ENCODE measurements around the gene HNF4A. TPM values are rescaled to one million over a fixed set of nuclear protein-coding genes. Genes with fewer than 3 reads are reported as not detected.

The HNF4A gene
- total and polyA plus RNA-seq, 2 donors (not counting 1 experiment from before 2014, with no cell fraction given): not detected

DNA sequence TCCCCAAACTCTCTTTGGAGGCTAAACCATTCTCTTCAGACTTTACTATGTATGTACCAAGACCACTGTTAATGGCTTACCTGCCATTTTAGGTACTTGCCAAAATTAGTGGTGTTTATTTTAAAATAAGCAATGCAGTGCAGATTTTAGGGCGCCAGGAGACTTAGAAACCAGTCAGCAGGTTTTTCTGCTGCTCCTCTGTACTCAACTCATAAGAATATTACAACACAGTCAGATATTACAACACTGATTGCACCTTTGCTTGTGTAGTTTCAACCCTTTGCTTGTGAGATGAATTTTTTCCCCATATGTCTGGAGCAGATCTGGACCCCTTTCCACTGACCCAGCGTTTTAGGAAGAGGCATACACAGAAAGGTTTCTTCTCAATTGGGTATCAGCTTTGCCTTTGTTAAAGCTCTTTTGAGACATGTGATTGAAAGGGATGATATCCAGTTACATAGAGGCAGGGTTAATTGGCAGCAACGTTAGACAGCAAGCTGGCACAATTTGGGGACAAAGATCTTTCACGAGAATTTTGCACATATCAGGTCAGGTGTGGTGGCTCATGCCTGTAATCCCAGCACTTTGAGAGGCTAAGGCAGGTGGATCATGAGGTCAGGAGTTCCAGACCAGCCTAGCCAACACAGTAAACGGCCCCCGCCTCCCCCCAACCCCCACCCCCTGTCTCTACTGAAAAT is 126.4 kb downstream of the HNF4A start:
- H4K20me1 ChIP-seq (ENCODE audit: control insufficient read depth, insufficient read depth, low read length, poor library complexity, severe bottlenecking): no peaks in the 10 kb centered on the region
- CTCF ChIA-PET: no interaction called here
- no peak overlapping the region for H3K4me2 ChIP-seq (replicated peaks; ENCODE audit: low read depth, low read length, poor library complexity, severe bottlenecking)
- no peaks in the 10 kb centered on the region for H3K27me3 ChIP-seq (replicated peaks in 1 of 4; ENCODE audit: control extremely low read depth in 1 of 4, control insufficient read depth in 3 of 4, insufficient read depth in 4 of 4, low read length in 3 of 4)
- Mint-ChIP-seq H3K9me3 (ENCODE audit: insufficient read depth) (no peaks in the 10 kb centered on the region), H3K27me3 (no peaks in the 10 kb centered on the region), H3K4me3 (no peak overlapping the region), H3K27ac (no peak overlapping the region), H3K4me1 (peaks cover 30% of the 10 kb centered on the region)
- peaks cover 15% of the 10 kb centered on the region for H3K79me2 ChIP-seq (ENCODE audit: control insufficient read depth, insufficient read depth, low read length)
- 81% methylated on average over 2 of the region's 6 CpGs for WGBS (ENCODE audit: insufficient coverage)
- POLR2A ChIA-PET: interaction anchor here (0.6 kb wide), 1 partner anchor 127 kb away, joined by 4 read pairs; no protein-coding TSS in a partner anchor
- H2AFZ ChIP-seq (ENCODE audit: insufficient read depth, low read depth, low read length, poor library complexity, severe bottlenecking): no peak overlapping the region
- no peak overlapping the region for H3K9ac ChIP-seq (ENCODE audit: low read length)
- no peak for ATAC-seq (ENCODE audit: low read depth)
- TF ChIP-seq, protein P1, sequence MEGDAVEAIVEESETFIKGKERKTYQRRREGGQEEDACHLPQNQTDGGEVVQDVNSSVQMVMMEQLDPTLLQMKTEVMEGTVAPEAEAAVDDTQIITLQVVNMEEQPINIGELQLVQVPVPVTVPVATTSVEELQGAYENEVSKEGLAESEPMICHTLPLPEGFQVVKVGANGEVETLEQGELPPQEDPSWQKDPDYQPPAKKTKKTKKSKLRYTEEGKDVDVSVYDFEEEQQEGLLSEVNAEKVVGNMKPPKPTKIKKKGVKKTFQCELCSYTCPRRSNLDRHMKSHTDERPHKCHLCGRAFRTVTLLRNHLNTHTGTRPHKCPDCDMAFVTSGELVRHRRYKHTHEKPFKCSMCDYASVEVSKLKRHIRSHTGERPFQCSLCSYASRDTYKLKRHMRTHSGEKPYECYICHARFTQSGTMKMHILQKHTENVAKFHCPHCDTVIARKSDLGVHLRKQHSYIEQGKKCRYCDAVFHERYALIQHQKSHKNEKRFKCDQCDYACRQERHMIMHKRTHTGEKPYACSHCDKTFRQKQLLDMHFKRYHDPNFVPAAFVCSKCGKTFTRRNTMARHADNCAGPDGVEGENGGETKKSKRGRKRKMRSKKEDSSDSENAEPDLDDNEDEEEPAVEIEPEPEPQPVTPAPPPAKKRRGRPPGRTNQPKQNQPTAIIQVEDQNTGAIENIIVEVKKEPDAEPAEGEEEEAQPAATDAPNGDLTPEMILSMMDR (IDR thresholded peaks at IDR 0.05): no peak
- TF ChIP-seq EZH2 (IDR thresholded peaks at IDR 0.05; ENCODE audit: borderline replicate concordance, insufficient read depth, low read depth, low read length, poor library complexity, severe bottlenecking): no peak
- H3K4me1 ChIP-seq (ENCODE audit: control insufficient read depth in 2 of 2, insufficient read depth in 2 of 2, low read length in 2 of 2): peaks cover 10 to 18% of the 10 kb centered on the region in 2 donors
- peaks cover 2 to 41% of the 10 kb centered on the region in 2 experiments for H3K36me3 ChIP-seq (replicated peaks in 1 of 2; ENCODE audit: control extremely low read depth in 1 of 2, control insufficient read depth in 1 of 2, extremely low read depth in 1 of 2, insufficient read depth in 2 of 2, low read length in 1 of 2)
- no peak for DNase-seq
- H3K27ac ChIP-seq (ENCODE audit: low read length in 2 of 2): no peak overlapping the region
- H3K4me3 ChIP-seq (ENCODE audit: control extremely low read depth in 1 of 5, extremely low read depth in 1 of 5, insufficient read depth in 1 of 5, low read depth in 2 of 5, low read length in 4 of 5): no peak overlapping the region
- intact Hi-C loops (cut with micrococcal nuclease): no loop called here
- H3K9me3 ChIP-seq (ENCODE audit: control extremely low read depth in 1 of 3, control insufficient read depth in 2 of 3, insufficient read depth in 1 of 3, low read length in 2 of 3): no peaks in the 10 kb centered on the region

DNA sequence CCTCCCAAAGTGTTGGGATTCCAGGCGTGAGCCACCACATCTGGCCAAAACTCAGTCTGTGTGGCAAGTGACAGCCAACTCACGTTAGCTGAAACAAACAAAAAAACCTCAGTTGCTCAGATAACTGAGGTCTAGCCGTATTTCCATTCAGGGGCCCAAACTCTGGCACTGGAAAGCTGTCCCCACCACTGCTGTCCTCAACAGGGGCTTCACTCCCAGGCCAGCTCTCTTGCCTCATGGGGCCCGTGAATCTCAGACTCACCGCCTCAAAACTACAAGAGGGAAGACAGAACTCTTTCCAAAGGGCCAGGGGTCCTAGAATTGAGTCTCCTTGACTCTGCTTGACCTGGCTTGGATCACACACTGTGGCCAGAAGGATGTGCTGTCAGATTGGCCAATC is 127.6 kb downstream of the HNF4A start:
- Mint-ChIP-seq H3K4me1 (peaks cover 23% of the 10 kb centered on the region), H3K9me3 (ENCODE audit: insufficient read depth) (no peaks in the 10 kb centered on the region), H3K4me3 (no peak overlapping the region), H3K27me3 (no peaks in the 10 kb centered on the region), H3K27ac (no peak overlapping the region)
- DNase-seq (no peak), ATAC-seq (ENCODE audit: low read depth) (no peak)
- peaks cover 2 to 49% of the 10 kb centered on the region in 2 experiments for H3K36me3 ChIP-seq (replicated peaks in 1 of 2; ENCODE audit: control extremely low read depth in 1 of 2, control insufficient read depth in 1 of 2, extremely low read depth in 1 of 2, insufficient read depth in 2 of 2, low read length in 1 of 2)
- no peaks in the 10 kb centered on the region for H4K20me1 ChIP-seq (ENCODE audit: control insufficient read depth, insufficient read depth, low read length, poor library complexity, severe bottlenecking)
- ChIA-PET CTCF (no interaction called here), POLR2A (no interaction called here)
- no peaks in the 10 kb centered on the region for H3K27me3 ChIP-seq (replicated peaks in 1 of 4; ENCODE audit: control extremely low read depth in 1 of 4, control insufficient read depth in 3 of 4, insufficient read depth in 4 of 4, low read length in 3 of 4)
- 98% methylated on average over 5 of the region's 5 CpGs for WGBS (ENCODE audit: insufficient coverage)
- TF ChIP-seq, protein P1 (IDR thresholded peaks at IDR 0.05): no peak
- TF ChIP-seq EZH2 (IDR thresholded peaks at IDR 0.05; ENCODE audit: borderline replicate concordance, insufficient read depth, low read depth, low read length, poor library complexity, severe bottlenecking): no peak
- H3K27ac ChIP-seq (ENCODE audit: low read length in 2 of 2): no peak overlapping the region
- peaks cover 15% of the 10 kb centered on the region for H3K79me2 ChIP-seq (ENCODE audit: control insufficient read depth, insufficient read depth, low read length)
- no peak overlapping the region for H3K9ac ChIP-seq (ENCODE audit: low read length)
- H2AFZ ChIP-seq (ENCODE audit: insufficient read depth, low read depth, low read length, poor library complexity, severe bottlenecking): no peak overlapping the region
- H3K9me3 ChIP-seq (ENCODE audit: control extremely low read depth in 1 of 3, control insufficient read depth in 2 of 3, insufficient read depth in 1 of 3, low read length in 2 of 3): no peaks in the 10 kb centered on the region
- no peak overlapping the region for H3K4me3 ChIP-seq (ENCODE audit: control extremely low read depth in 1 of 5, extremely low read depth in 1 of 5, insufficient read depth in 1 of 5, low read depth in 2 of 5, low read length in 4 of 5)
- H3K4me2 ChIP-seq (replicated peaks; ENCODE audit: low read depth, low read length, poor library complexity, severe bottlenecking): no peak overlapping the region
- peaks cover 10 to 16% of the 10 kb centered on the region in 2 donors for H3K4me1 ChIP-seq (ENCODE audit: control insufficient read depth in 2 of 2, insufficient read depth in 2 of 2, low read length in 2 of 2)
- intact Hi-C loops (cut with micrococcal nuclease): no loop called here

Measured in B cell (primary cell).